Neural crest cell (in vitro differentiated cells): ENCODE measurements around the gene GSKIP. TPM values are rescaled to one million over a fixed set of nuclear protein-coding genes. Genes with fewer than 3 reads are reported as not detected.

Experiments
- DNase-seq: peaks from one replicate; pipeline ENCODE4 v3.0.0; 2021; ENCODE audit warnings: low read depth, mixed read lengths, low spot score
- H3K27ac Mint-ChIP-seq: one replicate; pipeline ENCODE4 v1.8.0; 2021; ENCODE audit warnings: mild to moderate bottlenecking, mixed read lengths; ENCODE audit not compliant: unreplicated experiment
- H3K27me3 Mint-ChIP-seq: 2 replicates; pipeline ENCODE4 v1.8.0; 2021; ENCODE audit warnings: low read depth, mild to moderate bottlenecking, mixed read lengths
- H3K36me3 Mint-ChIP-seq: 2 replicates; pipeline ENCODE4 v1.8.0; 2021; ENCODE audit warnings: low read depth, mild to moderate bottlenecking, mixed read lengths
- H3K4me1 Mint-ChIP-seq: 2 replicates; pipeline ENCODE4 v1.8.0; 2021; ENCODE audit warnings: mixed read lengths
- H3K4me3 Mint-ChIP-seq: one replicate; pipeline ENCODE4 v1.8.0; 2021; ENCODE audit warnings: mild to moderate bottlenecking, mixed read lengths
- H3K9me3 Mint-ChIP-seq: 2 replicates; pipeline ENCODE4 v1.8.0; 2021; ENCODE audit warnings: mixed read lengths
- total RNA-seq: library from RNA; stranded (reverse); gene quantifications from 2 replicates; pipeline ENCODE4 v1.2.1, GENCODE V29; 2021
- TF ChIP-seq, protein P1 (sequence below): fragments of 200-600 bp; sonication (generic); conservative IDR thresholded peaks from 2 replicates; pipeline ENCODE4 v1.5.0; 2021; ENCODE audit warnings: antibody characterized with exemption, mild to moderate bottlenecking

Gene GSKIP
- total RNA-seq, 1 donor from 2014 or later, result 29.4 TPM

DNA sequence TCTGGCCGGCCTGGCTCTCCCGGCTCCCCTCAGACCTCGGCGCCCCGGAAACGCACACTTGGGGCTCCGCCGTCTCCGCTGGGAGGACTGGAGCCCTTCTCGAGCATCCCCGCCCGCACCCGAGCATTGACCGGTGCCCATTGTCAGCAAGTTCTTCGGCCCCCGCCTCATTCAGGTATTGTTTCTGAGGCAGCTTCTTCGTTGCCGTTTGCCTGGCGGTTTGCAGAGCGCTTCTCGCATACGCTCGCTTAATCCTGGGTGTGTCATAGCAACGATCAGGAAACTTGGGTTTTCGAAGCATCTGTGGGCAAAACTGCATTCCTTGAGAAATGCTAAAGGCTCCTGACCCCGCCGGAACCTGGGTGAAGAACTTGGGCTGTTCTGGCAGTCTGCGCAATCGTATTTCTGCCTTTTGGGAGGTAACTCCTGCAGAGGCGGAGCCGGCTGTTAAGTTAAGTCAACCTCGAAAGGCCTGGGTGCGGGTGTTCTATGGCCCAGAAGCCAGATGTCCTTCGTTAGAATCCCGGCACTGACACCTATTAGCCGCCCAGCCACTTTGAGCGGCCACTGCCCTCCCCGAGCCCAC is 518 bp downstream of the GSKIP start:
- H3K9me3 Mint-ChIP-seq, result no peaks in the 10 kb centered on the region
- no peak overlapping the region for H3K27ac Mint-ChIP-seq
- peaks cover under 1% of the 10 kb centered on the region for H3K36me3 Mint-ChIP-seq
- H3K27me3 Mint-ChIP-seq, result no peaks in the 10 kb centered on the region
- DNase-seq, result peak; percentile 32
- peaks cover 61% of the 10 kb centered on the region for H3K4me1 Mint-ChIP-seq
- peak overlapping the region; percentile 97 for H3K4me3 Mint-ChIP-seq
- TF ChIP-seq, protein P1, sequence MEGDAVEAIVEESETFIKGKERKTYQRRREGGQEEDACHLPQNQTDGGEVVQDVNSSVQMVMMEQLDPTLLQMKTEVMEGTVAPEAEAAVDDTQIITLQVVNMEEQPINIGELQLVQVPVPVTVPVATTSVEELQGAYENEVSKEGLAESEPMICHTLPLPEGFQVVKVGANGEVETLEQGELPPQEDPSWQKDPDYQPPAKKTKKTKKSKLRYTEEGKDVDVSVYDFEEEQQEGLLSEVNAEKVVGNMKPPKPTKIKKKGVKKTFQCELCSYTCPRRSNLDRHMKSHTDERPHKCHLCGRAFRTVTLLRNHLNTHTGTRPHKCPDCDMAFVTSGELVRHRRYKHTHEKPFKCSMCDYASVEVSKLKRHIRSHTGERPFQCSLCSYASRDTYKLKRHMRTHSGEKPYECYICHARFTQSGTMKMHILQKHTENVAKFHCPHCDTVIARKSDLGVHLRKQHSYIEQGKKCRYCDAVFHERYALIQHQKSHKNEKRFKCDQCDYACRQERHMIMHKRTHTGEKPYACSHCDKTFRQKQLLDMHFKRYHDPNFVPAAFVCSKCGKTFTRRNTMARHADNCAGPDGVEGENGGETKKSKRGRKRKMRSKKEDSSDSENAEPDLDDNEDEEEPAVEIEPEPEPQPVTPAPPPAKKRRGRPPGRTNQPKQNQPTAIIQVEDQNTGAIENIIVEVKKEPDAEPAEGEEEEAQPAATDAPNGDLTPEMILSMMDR, result no peak

DNA sequence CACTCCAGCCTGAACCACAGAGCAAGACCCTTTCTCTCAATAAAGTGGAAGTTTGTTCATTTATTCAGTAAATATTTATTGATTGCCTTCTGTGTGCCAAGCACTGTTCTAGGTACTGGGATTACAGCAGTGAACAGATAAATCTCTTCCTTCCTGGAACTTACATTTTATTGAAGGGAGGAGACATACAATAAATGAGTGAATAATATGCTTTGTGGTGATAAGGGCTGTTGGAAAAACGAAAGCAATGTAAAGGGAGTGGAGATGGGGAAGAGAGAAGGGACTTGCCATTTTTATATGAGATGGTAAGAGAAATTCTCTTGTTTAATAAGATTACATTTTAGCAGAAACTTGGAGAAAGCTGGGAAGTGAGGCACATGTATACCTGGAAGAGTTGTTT is 1.6 kb downstream of the GSKIP start:
- Mint-ChIP-seq H3K27ac (no peak overlapping the region), H3K4me1 (peaks cover 54% of the 10 kb centered on the region), H3K27me3 (no peaks in the 10 kb centered on the region), H3K4me3 (peak overlapping the region; percentile 97), H3K9me3 (no peaks in the 10 kb centered on the region), H3K36me3 (peaks cover 2% of the 10 kb centered on the region)
- DNase-seq, result no peak
- TF ChIP-seq, protein P1, result no peak

- H3K27me3 Mint-ChIP-seq, result no peaks in the 10 kb centered on the region
- TF ChIP-seq, protein P1, result no peak
- peaks cover 30% of the 10 kb centered on the region for H3K4me1 Mint-ChIP-seq
- H3K27ac Mint-ChIP-seq, result no peak overlapping the region
- no peak for DNase-seq
- no peaks in the 10 kb centered on the region for H3K9me3 Mint-ChIP-seq
- H3K4me3 Mint-ChIP-seq, result peak overlapping the region; percentile 32
- H3K36me3 Mint-ChIP-seq, result peaks cover 2% of the 10 kb centered on the region
These were observed 5.2 kb downstream of the GSKIP start for GRCh38 chr14:96368534-96368933.

- no peaks in the 10 kb centered on the region for H3K9me3 Mint-ChIP-seq
- H3K27me3 Mint-ChIP-seq, result no peaks in the 10 kb centered on the region
- TF ChIP-seq, protein P1, result no peak
- no peak for DNase-seq
- no peak overlapping the region for H3K4me3 Mint-ChIP-seq
- peaks cover 16% of the 10 kb centered on the region for H3K4me1 Mint-ChIP-seq
- peaks cover 2% of the 10 kb centered on the region for H3K36me3 Mint-ChIP-seq
- no peak overlapping the region for H3K27ac Mint-ChIP-seq
These were observed 7.2 kb downstream of the GSKIP start for GRCh38 chr14:96370528-96370927.

GRCh38 chr14:96373538-96373937 is 10.2 kb downstream of the GSKIP start:
- Mint-ChIP-seq H3K4me1 (peaks cover 5% of the 10 kb centered on the region), H3K4me3 (no peak overlapping the region), H3K9me3 (no peaks in the 10 kb centered on the region), H3K36me3 (peaks cover 6% of the 10 kb centered on the region), H3K27me3 (no peaks in the 10 kb centered on the region), H3K27ac (no peak overlapping the region)
- DNase-seq, result no peak
- TF ChIP-seq, protein P1, result no peak

- H3K27ac Mint-ChIP-seq, result no peak overlapping the region
- no peaks in the 10 kb centered on the region for H3K4me1 Mint-ChIP-seq
- no peak overlapping the region for H3K4me3 Mint-ChIP-seq
- TF ChIP-seq, protein P1, result no peak
- DNase-seq, result no peak
- H3K9me3 Mint-ChIP-seq, result no peaks in the 10 kb centered on the region
- no peaks in the 10 kb centered on the region for H3K27me3 Mint-ChIP-seq
- peaks cover 3% of the 10 kb centered on the region for H3K36me3 Mint-ChIP-seq
These were observed 12.8 kb downstream of the GSKIP start for GRCh38 chr14:96376093-96376492.
